ENCODE measurements around the gene SLC25A30.
"Not testable (repeated sequence)": the region's sequence is repeated elsewhere in the genome, so short reads cannot be mapped to it uniquely, and the experiment has no call there.

SLC25A30 gene

DNA sequence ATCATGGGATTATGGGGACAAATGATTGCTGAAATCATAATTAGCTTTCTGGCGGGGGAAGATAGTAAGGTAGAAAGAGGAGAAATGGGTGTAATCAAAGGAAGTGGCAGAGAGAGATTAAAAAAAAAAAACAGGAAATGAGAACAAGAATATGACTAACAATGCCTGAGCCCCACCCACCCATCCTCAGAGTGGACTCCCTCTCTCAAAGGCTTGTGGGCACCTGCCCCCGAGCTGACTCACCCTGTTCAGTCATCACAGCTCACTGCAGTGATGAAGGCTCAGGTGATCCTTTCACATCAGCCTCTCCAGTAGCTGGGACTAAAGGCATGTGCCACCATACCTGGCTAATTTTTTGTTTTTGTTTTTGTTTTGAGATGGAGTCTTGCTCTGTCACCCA, 50.8 kb downstream of the SLC25A30 start:
- no peak for DNase-seq

DNA sequence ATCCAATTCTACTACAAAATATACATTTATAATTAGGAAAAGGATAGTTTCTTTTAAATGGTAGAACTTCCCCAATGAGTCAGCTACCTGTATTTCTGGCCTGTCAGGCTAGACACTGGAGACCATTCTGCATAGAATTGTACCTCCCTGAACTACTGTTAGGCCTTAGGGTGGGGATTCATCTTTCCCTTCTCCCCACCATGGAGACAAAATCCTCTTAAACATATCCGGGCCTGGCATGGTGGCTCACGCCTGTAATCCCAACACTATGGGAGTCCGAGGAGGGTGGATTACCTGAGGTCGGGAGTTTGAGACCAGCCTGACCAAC, 52.7 kb downstream of the SLC25A30 start:
- DNase-seq, result no peak

DNA sequence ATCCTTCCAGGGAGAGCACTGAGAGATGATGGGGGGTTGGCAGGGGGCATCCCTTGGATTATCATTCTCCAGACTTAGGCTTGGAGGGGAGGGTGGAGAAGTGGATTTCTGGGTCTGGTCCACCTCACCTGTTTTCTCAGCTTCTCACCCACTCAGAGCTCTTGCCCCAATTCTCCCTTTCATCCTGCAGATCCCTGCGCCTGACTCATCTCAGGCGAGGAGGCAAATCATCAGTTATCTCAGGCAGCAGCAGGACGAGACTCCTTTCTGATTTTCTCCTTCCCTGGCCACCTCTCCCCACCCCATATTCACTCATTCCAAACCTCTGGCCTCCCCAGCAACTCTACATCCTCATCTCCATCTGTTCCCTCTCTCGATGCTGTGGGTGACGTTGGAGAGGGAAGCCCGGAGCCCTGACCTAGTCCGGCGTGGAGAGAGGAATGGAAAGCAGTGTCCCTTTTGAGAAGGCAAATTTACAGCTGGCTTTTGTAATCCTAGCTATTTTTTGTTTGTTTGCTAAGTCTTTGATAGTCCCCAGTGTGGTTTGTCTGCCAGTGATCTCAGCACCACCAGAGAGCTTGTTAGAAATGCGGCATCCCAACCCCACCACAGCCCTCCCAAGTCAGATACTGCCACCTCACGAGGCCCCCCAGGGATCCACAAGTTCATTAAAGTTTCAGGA, 53.2 kb downstream of the SLC25A30 start:
- DNase-seq, result no peak

DNA sequence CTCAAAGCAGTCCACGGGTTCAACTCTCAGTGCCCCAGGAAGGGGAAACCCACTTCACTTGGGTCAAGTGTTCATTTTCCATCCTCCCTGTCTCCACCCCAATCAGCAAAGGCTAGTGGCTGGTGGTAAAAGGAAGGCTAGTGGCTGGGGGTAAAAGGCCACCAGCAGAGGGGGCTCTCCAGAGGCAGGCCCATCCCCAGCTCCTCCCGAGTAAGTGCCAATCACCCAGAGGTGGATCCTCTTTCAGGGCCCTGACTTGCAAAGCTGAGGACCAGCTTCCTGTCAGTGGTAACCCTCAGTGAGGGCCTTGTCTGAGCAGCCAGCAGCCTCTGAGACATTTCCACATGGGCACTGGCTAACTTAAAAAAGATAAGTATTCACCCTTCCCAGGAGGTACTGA, 55.2 kb downstream of the SLC25A30 start:
- DNase-seq, result no peak

DNA sequence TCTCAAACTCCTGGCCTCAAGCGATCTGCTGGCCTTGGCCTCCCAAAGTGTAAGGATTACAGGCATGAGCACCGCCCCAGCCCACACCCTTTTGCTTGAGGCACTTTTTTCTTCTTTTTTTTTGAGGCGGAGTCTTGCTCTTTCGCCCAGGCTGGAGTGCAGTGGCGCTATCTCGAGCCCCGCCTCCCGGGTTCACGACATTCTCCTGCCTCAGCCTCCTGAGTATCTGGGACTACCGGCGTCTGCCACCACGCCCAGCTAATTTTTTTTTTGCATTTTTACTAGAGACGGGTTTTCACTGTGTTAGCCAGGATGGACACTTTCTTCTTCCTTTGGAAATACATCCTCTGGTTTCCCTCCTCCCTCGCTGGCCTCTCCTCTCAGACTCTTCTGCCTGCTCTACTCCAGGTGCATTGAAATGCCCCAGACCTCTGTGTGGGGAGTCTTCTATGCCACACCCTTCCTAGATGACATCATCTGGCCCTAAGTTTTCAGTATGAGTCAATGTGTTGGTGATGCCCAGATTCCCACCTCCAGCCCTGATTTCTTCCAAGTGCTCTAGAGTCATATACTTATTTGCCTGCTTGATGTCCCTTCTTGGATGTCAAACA, 56.5 kb downstream of the SLC25A30 start:
- no peak for DNase-seq

DNA sequence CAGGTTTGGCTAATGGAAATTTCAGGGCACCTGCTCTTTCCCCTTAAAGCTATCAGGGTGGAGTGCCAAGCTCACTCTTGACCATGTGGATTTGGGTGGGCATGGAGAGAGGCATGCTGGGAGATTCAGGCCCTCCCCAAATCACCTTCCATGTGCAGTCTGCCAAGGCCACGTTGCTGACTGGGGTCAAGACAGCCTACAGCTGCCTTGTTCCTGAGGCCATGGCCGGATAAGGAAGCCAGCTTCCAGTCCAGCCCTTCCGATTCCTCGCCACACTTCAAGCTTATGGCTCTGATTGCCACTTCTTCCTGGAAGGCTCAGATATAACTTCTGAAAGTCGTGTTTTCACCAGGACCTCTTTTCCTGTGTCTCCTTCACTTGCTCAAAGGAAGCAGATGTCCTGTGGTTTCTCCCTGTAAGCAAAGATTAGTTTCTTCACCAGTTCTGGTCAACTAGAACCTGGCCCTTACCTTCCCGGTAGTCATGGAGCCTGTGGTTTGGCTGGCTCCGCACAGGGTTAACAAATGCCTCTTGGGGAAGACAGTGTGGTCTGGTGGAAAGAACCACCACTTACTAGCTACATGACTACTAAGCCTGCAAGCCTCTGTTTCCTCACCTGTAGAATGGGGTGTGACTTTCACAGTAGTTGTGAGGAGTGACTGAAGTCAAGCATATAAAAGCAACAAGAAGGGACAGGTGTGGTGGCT, 61.1 kb downstream of the SLC25A30 start:
- DNase-seq, result no peak

DNA sequence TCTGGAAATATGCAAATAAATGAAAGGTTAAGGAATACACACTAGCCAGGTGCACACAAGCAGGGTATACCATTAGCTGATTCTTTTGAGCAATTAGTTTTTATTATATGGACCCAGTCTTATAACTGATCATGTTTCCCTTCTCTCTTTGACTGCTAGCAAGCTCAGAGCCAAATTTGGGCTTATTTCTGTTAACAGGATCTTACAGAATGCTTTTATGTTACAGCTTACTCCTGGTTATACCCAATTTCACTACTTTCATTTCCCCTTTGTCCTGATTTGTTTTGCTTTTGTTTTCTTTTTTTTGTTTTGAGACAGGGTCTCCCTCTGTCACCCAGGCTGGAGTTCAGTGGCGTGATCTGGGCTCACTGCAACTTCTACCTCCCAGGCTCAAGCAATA, 64.3 kb downstream of the SLC25A30 start:
- no peak for DNase-seq

DNA sequence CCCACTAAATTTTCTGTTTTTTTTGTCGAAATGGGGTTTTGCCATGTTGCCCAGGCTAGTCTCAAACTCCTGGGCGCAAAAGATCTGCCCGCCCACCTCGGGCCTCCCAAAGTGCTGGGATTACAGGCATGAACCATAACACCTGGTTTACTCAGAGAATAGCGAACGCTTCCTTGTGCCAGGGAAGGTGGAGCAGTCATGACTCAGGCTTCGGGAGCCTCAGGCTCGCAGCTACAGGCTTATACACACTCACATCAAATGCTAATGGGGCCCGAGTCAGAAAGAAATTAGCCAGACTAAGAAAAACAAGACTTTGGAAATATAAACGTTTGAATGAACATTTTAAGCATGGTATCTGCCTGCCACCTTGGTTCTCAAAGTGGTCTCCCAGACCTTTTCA, 66.1 kb downstream of the SLC25A30 start:
- no peak for DNase-seq

DNA sequence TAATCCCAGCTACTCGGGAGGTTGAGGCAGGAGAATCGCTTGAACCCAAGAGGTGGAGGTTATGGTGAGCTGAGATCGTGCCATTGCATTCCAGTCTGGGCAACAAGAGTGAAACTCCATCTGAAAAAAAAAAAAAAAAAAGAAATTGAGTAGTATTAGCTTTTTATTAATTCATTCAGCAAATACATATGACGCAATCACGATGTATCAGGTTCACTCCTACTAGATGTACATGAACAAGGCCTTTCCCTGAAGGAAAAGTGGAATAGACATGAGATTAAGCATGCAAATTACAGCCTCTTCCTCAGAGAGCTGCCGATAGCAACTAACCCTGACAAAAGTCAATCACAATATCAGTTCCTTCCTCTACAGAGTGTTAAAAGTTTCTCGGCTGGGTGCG, 68.0 kb downstream of the SLC25A30 start:
- no peak for DNase-seq

DNA sequence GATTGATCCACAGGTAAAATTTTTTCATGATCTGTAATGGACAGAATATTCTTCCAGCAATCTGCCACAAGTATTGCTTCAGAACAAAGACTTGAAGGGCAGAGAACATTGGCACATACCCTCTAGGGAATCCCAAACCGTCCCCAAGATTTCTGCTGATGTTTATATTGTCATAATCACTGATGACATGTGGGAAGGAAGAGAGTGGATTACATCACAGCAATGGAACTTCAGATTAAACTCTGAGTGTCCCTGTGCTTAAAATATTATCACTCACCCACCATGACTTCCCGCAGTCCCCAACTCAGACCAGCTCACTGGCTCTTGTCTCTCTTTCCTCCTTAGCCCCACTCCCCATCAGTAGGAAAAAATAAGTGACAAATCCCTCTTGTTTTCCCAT, 68.7 kb downstream of the SLC25A30 start:
- DNase-seq, result no peak

DNA sequence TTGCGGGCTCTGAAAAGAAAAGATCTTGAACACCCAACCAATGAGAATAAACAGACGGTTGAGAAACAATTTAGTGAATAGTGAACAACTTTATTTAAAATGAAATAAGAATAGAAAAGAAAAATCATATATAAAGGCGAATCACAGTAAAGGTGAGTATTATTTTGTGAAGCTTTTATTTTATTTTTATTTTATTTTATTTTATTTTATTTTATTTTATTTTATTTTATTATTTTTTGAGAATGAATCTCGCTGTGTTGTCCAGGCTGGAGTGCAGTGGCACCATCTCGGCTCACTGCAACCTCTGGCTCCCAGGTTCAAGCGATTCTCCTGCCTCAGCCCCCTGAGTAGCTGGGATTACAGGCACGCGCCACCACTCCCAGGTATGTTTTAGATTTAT, 74.1 kb downstream of the SLC25A30 start:
- DNase-seq, result not testable (repeated sequence)

Data from right kidney (tissue), 1 donor.